GM23338 (cell line): ENCODE results near the gene SUPT3H.

Experiments used
- TF ChIP-seq, protein P1 (sequence below), 2 experiments: fragments of 200-600 bp in 1 of 2; sonication (generic) in 1 of 2; conservative IDR thresholded peaks; 2 replicates each; pipeline versions ENCODE4 v1.5.1 to v1.6.1; 2016 to 2017; ENCODE audit warnings: antibody characterized with exemption in 2 of 2, low read depth in 2 of 2, mild to moderate bottlenecking in 2 of 2, moderate library complexity in 1 of 2
- TF ChIP-seq, protein P2 (sequence below): IDR thresholded peaks from one replicate; pipeline ENCODE4 v1.6.1; 2018; ENCODE audit warnings: antibody characterized with exemption; ENCODE audit not compliant: unreplicated experiment

DNA sequence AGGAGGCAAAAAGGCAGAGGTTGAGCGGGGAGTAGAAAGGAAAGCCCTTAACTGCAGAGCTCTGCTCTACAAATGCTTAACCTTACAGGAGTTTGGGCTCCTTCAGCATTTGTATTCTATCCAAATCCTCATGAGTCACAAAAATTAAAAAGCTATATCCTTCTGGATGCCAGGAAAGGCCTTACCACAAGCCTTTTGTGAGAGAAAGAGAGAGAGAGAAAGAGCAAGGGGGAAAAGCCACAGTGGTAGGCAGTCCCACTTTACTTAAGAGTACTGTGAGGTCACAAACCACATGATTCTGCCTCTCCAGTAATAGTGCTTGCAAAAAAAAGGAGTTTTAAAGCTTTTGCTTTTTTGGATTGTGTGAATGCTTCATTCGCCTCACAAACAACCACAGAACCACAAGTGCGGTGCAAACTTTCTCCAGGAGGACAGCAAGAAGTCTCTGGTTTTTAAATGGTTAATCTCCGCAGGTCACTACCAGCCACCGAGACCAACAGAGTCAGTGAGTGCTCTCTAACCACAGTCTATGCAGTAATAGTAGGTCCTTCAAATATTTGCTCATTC, 49.7 kb downstream of the SUPT3H start, which contains the start of gene RUNX2:
- TF ChIP-seq, protein P1, sequence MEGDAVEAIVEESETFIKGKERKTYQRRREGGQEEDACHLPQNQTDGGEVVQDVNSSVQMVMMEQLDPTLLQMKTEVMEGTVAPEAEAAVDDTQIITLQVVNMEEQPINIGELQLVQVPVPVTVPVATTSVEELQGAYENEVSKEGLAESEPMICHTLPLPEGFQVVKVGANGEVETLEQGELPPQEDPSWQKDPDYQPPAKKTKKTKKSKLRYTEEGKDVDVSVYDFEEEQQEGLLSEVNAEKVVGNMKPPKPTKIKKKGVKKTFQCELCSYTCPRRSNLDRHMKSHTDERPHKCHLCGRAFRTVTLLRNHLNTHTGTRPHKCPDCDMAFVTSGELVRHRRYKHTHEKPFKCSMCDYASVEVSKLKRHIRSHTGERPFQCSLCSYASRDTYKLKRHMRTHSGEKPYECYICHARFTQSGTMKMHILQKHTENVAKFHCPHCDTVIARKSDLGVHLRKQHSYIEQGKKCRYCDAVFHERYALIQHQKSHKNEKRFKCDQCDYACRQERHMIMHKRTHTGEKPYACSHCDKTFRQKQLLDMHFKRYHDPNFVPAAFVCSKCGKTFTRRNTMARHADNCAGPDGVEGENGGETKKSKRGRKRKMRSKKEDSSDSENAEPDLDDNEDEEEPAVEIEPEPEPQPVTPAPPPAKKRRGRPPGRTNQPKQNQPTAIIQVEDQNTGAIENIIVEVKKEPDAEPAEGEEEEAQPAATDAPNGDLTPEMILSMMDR (conservative IDR thresholded peaks at IDR 0.05; ENCODE audit: low read depth in 2 of 2): no peak
- TF ChIP-seq, protein P2, sequence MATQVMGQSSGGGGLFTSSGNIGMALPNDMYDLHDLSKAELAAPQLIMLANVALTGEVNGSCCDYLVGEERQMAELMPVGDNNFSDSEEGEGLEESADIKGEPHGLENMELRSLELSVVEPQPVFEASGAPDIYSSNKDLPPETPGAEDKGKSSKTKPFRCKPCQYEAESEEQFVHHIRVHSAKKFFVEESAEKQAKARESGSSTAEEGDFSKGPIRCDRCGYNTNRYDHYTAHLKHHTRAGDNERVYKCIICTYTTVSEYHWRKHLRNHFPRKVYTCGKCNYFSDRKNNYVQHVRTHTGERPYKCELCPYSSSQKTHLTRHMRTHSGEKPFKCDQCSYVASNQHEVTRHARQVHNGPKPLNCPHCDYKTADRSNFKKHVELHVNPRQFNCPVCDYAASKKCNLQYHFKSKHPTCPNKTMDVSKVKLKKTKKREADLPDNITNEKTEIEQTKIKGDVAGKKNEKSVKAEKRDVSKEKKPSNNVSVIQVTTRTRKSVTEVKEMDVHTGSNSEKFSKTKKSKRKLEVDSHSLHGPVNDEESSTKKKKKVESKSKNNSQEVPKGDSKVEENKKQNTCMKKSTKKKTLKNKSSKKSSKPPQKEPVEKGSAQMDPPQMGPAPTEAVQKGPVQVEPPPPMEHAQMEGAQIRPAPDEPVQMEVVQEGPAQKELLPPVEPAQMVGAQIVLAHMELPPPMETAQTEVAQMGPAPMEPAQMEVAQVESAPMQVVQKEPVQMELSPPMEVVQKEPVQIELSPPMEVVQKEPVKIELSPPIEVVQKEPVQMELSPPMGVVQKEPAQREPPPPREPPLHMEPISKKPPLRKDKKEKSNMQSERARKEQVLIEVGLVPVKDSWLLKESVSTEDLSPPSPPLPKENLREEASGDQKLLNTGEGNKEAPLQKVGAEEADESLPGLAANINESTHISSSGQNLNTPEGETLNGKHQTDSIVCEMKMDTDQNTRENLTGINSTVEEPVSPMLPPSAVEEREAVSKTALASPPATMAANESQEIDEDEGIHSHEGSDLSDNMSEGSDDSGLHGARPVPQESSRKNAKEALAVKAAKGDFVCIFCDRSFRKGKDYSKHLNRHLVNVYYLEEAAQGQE: no peak
